GM12878 (cell line): Measurements from ENCODE around the gene WDR64. TPM values are rescaled to one million over a fixed set of nuclear protein-coding genes. Genes with fewer than 3 reads are reported as not detected.

Experiments used
- ASH2L ChIP-seq: fragments of 300-600, 200-600 bp; sonication (generic); IDR thresholded peaks from 2 replicates; pipeline ENCODE4 v1.6.1; 2017; ENCODE audit warnings: low read depth, mild to moderate bottlenecking, borderline replicate concordance
- BRCA1 ChIP-seq: IDR thresholded peaks from 2 replicates; pipeline ENCODE4 v1.6.1; 2011; ENCODE audit warnings: low read depth, low read length, improper control_type of control experiment
- FOXK2 ChIP-seq: fragments of 450-650 bp; IDR thresholded peaks from 2 replicates; pipeline ENCODE4 v1.6.1; 2017; ENCODE audit warnings: mild to moderate bottlenecking, moderate library complexity
- JUND ChIP-seq: IDR thresholded peaks from 2 replicates; pipeline ENCODE4 v1.6.1; 2012; ENCODE audit warnings: low read depth, mild to moderate bottlenecking, low read length, improper control_type of control experiment, moderate library complexity
- KDM1A ChIP-seq: fragments of 200-600 bp; sonication (generic); IDR thresholded peaks from 2 replicates; pipeline ENCODE4 v1.6.1; 2016; ENCODE audit warnings: borderline replicate concordance
- MYB ChIP-seq: fragments of 150-350 bp; IDR thresholded peaks from 2 replicates; pipeline ENCODE4 v1.6.1; 2014; ENCODE audit warnings: mild to moderate bottlenecking, low read depth, low read length, borderline replicate concordance
- ZNF274 ChIP-seq: IDR thresholded peaks from one replicate; pipeline ENCODE4 v1.8.0; 2011; ENCODE audit not compliant: insufficient read length, insufficient read depth
- polyA plus RNA-seq, 11 experiments: library from polyadenylated mRNA; depleted of rRNA in 4 of 11; unstranded in 6 of 11; stranded (reverse) in 5 of 11; fragments of >200 nt; fragmentation: Nextera tagmentation in 4 of 11; fragmentation: Illumina TruSeq in 1 of 11; extraction: Ambion mirVana in 4 of 11; extraction: Trizol in 1 of 11; gene quantifications; 1 replicate in 1 of 11; 2 replicates in 10 of 11; pipeline versions ENCODE4 v1.2.1 to v1.2.3, GENCODE V29; 2011 to 2016; ENCODE audit warnings: inconsistent platforms in 2 of 11, missing spikeins in 2 of 11, low read depth in 1 of 11
- total RNA-seq, 4 experiments: library from RNA; depleted of rRNA in 3 of 4; stranded (reverse); fragments of >200 nt in 3 of 4; fragmentation: Illumina TruSeq in 1 of 4; extraction: Trizol in 1 of 4; gene quantifications; 2 replicates each; pipeline versions ENCODE4 v1.2.1 to v1.2.3, GENCODE V29; 2013 to 2021
- TF ChIP-seq, protein P1 (sequence below): IDR thresholded peaks from 2 replicates; pipeline ENCODE4 v1.6.1; 2012; ENCODE audit warnings: mild to moderate bottlenecking, low read depth, low read length
- TF ChIP-seq, protein P2 (sequence below): fragments of 450-650 bp; IDR thresholded peaks from 2 replicates; pipeline ENCODE4 v1.6.1; 2017; ENCODE audit warnings: mild to moderate bottlenecking, moderate library complexity

WDR64 gene
- total and polyA plus RNA-seq, 10 of the 15 experiments (the other 5 are each of a cell fraction or from before 2014, with no cell fraction given), result 0.01 TPM; not detected in 9

DNA sequence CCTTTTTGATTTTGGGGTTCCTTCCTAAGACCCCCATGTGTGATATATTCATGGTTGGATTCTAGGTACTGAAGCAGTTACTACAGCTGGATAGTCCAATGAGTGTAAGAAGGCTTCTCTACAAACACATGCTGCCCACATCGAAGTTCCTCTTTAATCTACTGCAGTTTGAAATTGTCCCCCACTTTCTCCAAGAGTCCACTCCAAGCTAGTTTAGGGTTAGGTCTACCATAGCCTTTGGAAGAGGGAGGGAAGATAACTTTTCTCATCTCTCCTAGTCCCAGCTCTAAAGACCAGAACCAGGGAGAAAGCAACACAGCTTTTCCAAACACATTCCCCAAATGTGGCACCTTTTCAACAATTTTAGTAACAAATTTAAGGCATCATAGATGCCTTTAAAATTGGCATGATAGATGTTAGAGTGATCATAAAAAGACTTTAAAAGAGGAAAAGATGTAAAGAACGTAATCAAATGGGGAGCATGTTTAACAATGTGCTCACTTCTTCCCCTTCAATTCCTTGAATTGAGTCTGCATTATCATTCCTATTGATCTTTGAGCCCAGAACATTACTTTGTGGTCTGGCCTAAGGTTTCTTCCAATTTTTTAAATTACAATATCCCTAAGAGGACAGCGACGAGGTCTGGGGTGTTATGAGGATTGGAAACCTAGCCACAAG, 194.9 kb downstream of the WDR64 start (continued):
- TF ChIP-seq FOXK2, result no peak
- no peak for TF ChIP-seq MYB
- TF ChIP-seq, protein P1, sequence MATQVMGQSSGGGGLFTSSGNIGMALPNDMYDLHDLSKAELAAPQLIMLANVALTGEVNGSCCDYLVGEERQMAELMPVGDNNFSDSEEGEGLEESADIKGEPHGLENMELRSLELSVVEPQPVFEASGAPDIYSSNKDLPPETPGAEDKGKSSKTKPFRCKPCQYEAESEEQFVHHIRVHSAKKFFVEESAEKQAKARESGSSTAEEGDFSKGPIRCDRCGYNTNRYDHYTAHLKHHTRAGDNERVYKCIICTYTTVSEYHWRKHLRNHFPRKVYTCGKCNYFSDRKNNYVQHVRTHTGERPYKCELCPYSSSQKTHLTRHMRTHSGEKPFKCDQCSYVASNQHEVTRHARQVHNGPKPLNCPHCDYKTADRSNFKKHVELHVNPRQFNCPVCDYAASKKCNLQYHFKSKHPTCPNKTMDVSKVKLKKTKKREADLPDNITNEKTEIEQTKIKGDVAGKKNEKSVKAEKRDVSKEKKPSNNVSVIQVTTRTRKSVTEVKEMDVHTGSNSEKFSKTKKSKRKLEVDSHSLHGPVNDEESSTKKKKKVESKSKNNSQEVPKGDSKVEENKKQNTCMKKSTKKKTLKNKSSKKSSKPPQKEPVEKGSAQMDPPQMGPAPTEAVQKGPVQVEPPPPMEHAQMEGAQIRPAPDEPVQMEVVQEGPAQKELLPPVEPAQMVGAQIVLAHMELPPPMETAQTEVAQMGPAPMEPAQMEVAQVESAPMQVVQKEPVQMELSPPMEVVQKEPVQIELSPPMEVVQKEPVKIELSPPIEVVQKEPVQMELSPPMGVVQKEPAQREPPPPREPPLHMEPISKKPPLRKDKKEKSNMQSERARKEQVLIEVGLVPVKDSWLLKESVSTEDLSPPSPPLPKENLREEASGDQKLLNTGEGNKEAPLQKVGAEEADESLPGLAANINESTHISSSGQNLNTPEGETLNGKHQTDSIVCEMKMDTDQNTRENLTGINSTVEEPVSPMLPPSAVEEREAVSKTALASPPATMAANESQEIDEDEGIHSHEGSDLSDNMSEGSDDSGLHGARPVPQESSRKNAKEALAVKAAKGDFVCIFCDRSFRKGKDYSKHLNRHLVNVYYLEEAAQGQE, result no peak
- no peak for TF ChIP-seq JUND
- no peak for TF ChIP-seq ASH2L
- no peak for TF ChIP-seq ZNF274
- no peak for TF ChIP-seq KDM1A
- no peak for TF ChIP-seq BRCA1
- TF ChIP-seq, protein P2, sequence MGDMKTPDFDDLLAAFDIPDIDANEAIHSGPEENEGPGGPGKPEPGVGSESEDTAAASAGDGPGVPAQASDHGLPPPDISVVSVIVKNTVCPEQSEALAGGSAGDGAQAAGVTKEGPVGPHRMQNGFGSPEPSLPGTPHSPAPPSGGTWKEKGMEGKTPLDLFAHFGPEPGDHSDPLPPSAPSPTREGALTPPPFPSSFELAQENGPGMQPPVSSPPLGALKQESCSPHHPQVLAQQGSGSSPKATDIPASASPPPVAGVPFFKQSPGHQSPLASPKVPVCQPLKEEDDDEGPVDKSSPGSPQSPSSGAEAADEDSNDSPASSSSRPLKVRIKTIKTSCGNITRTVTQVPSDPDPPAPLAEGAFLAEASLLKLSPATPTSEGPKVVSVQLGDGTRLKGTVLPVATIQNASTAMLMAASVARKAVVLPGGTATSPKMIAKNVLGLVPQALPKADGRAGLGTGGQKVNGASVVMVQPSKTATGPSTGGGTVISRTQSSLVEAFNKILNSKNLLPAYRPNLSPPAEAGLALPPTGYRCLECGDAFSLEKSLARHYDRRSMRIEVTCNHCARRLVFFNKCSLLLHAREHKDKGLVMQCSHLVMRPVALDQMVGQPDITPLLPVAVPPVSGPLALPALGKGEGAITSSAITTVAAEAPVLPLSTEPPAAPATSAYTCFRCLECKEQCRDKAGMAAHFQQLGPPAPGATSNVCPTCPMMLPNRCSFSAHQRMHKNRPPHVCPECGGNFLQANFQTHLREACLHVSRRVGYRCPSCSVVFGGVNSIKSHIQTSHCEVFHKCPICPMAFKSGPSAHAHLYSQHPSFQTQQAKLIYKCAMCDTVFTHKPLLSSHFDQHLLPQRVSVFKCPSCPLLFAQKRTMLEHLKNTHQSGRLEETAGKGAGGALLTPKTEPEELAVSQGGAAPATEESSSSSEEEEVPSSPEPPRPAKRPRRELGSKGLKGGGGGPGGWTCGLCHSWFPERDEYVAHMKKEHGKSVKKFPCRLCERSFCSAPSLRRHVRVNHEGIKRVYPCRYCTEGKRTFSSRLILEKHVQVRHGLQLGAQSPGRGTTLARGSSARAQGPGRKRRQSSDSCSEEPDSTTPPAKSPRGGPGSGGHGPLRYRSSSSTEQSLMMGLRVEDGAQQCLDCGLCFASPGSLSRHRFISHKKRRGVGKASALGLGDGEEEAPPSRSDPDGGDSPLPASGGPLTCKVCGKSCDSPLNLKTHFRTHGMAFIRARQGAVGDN, result no peak
